CD4-positive, alpha-beta T cell (primary cell): ENCODE results near the gene CLRN1. TPM values are rescaled to one million over a fixed set of nuclear protein-coding genes. Genes with fewer than 3 reads are reported as not detected.

Experiments
- ATAC-seq: fragments of 200-7000 bp; cut with Tn5 transposase; one replicate; pipeline ENCODE4 v1.10.0; 2022; ENCODE audit warnings: mild to moderate bottlenecking; ENCODE audit not compliant: poor library complexity
- CTCF ChIA-PET: fragments of 350-600 bp; sonication (Branson Sonifier 250); formaldehyde crosslinking; loops from one replicate; lab custom pipeline; 2021; ENCODE audit warnings: antibody characterized with exemption, inconsistent platforms; lab: Charles Lee
- POLR2A ChIA-PET: fragments of 350-600 bp; sonication (Branson Sonifier 250); formaldehyde crosslinking; loops from one replicate; lab custom pipeline; 2021; ENCODE audit warnings: antibody characterized with exemption, inconsistent platforms; lab: Charles Lee
- DNase-seq, 14 experiments: peaks; one replicate each; pipeline ENCODE4 v3.0.0-alpha.2; 2013 to 2020; ENCODE audit warnings: mixed read lengths in 2 of 14
- H3K27ac ChIP-seq, 2 donors: one replicate each; pipeline versions ENCODE4 v1.5.1 to v1.7.0; 2013; ENCODE audit warnings: low read length in 2 of 2, low read depth in 1 of 2, mild to moderate bottlenecking in 1 of 2
- H3K27me3 ChIP-seq, 2 experiments: 1 replicate in 1 of 2; 2 replicates in 1 of 2; pipeline versions ENCODE4 v1.6.1 to v1.7.0; 2013; ENCODE audit warnings: low read length in 2 of 2, control low read depth in 1 of 2, mild to moderate bottlenecking in 1 of 2, moderate library complexity in 1 of 2; ENCODE audit not compliant: insufficient read depth in 2 of 2, control insufficient read depth in 1 of 2
- H3K36me3 ChIP-seq: one replicate; pipeline ENCODE4 v1.6.1; 2013; ENCODE audit warnings: low read length, control low read depth; ENCODE audit not compliant: insufficient read depth
- H3K4me1 ChIP-seq: one replicate; pipeline ENCODE4 v1.6.1; 2013; ENCODE audit warnings: low read length, control low read depth; ENCODE audit not compliant: insufficient read depth
- H3K4me3 ChIP-seq: one replicate; pipeline ENCODE4 v1.5.1; 2013; ENCODE audit warnings: mild to moderate bottlenecking, low read length, moderate library complexity
- H3K9me3 ChIP-seq, 2 experiments: 1 replicate in 1 of 2; 2 replicates in 1 of 2; pipeline versions ENCODE4 v1.6.1 to v1.7.0; 2013; ENCODE audit warnings: low read length in 2 of 2, mild to moderate bottlenecking in 2 of 2, control low read depth in 1 of 2, moderate library complexity in 1 of 2; ENCODE audit not compliant: control insufficient read depth in 1 of 2, insufficient read depth in 1 of 2
- H3K27ac Mint-ChIP-seq: one replicate; pipeline ENCODE4 v1.8.0; 2020; ENCODE audit warnings: mixed read lengths
- H3K27me3 Mint-ChIP-seq: one replicate; pipeline ENCODE4 v1.8.0; 2021; ENCODE audit warnings: mixed read lengths
- H3K36me3 Mint-ChIP-seq: one replicate; pipeline ENCODE4 v1.8.0; 2021; ENCODE audit warnings: low read depth, mixed read lengths
- H3K4me1 Mint-ChIP-seq: one replicate; pipeline ENCODE4 v1.8.0; 2021; ENCODE audit warnings: low read depth, mixed read lengths
- H3K4me3 Mint-ChIP-seq: one replicate; pipeline ENCODE4 v1.8.0; 2020; ENCODE audit warnings: mild to moderate bottlenecking, mixed read lengths
- H3K9me3 Mint-ChIP-seq: one replicate; pipeline ENCODE4 v1.8.0; 2020; ENCODE audit warnings: mixed read lengths
- CTCF ChIP-seq: fragments of 200-600 bp; IDR thresholded peaks from one replicate; pipeline ENCODE4 v1.8.0; 2022; ENCODE audit warnings: antibody characterized with exemption, mild to moderate bottlenecking
- intact Hi-C, 2 experiments: fragments of 100-400 bp; cut with DNase I in 1 of 2; cut with micrococcal nuclease in 1 of 2; formaldehyde crosslinking; loops; one replicate each; pipeline versions ENCODE4 v1.15.1 to v1.9.0; 2023 to 2025; cut with DNase I, micrococcal nuclease
- total RNA-seq, 174 experiments: library from RNA in 2 of 174; stranded (reverse) in 2 of 174; gene quantifications; one replicate each; pipeline ENCODE4 v1.2.3 and lab custom pipeline; 2021 to 2026

The CLRN1 gene
- total RNA-seq, 2 experiments from 2014 or later, result not detected

GRCh38 chr3:150911771-150912170, 60.8 kb downstream of the CLRN1 start:
- ChIA-PET CTCF (no interaction called here), POLR2A (no interaction called here)
- Mint-ChIP-seq H3K27ac (no peak overlapping the region), H3K9me3 (no peaks in the 10 kb centered on the region), H3K27me3 (peaks cover 15% of the 10 kb centered on the region), H3K36me3 (no peaks in the 10 kb centered on the region), H3K4me3 (no peak overlapping the region), H3K4me1 (no peaks in the 10 kb centered on the region)
- Histone ChIP-seq H3K9me3 (no peaks in the 10 kb centered on the region), H3K27me3 (no peaks in the 10 kb centered on the region), H3K4me3 (no peak overlapping the region), H3K4me1 (no peaks in the 10 kb centered on the region), H3K27ac (no peak overlapping the region), H3K36me3 (no peaks in the 10 kb centered on the region)
- intact Hi-C loops, result no loop called here
- DNase-seq (no peak), ATAC-seq (no peak)
- TF ChIP-seq CTCF, result no peak

- no peaks in the 10 kb centered on the region for H3K9me3 ChIP-seq
- ChIA-PET CTCF (no interaction called here), POLR2A (no interaction called here)
- H3K27ac Mint-ChIP-seq, result no peak overlapping the region
- DNase-seq (no peak), ATAC-seq (no peak)
- no peak for TF ChIP-seq CTCF
- H3K4me3 ChIP-seq, result no peak overlapping the region
- no peak overlapping the region for H3K4me3 Mint-ChIP-seq
- peaks cover 0 to 22% of the 10 kb centered on the region in 2 experiments for H3K27me3 ChIP-seq
- H3K4me1 Mint-ChIP-seq, result no peaks in the 10 kb centered on the region
- no peaks in the 10 kb centered on the region for H3K36me3 ChIP-seq
- no peaks in the 10 kb centered on the region for H3K4me1 ChIP-seq
- H3K27ac ChIP-seq, result no peak overlapping the region
- intact Hi-C loops, result no loop called here
- no peaks in the 10 kb centered on the region for H3K36me3 Mint-ChIP-seq
- H3K27me3 Mint-ChIP-seq, result peaks cover 29% of the 10 kb centered on the region
- no peaks in the 10 kb centered on the region for H3K9me3 Mint-ChIP-seq
Measured at GRCh38 chr3:150906461-150906860, 66.1 kb downstream of the CLRN1 start.

- no peaks in the 10 kb centered on the region for H3K36me3 ChIP-seq
- H3K27me3 Mint-ChIP-seq, result peaks cover 23% of the 10 kb centered on the region
- H3K27me3 ChIP-seq, result peaks cover 0 to 22% of the 10 kb centered on the region in 2 experiments
- H3K4me3 ChIP-seq, result no peak overlapping the region
- H3K4me1 Mint-ChIP-seq, result no peaks in the 10 kb centered on the region
- CTCF ChIA-PET, result interaction anchor here (1.7 kb wide), 1 partner anchor 11 kb away, joined by 4 read pairs; no protein-coding TSS in a partner anchor
- no peak for DNase-seq
- TF ChIP-seq CTCF, result no peak
- no peaks in the 10 kb centered on the region for H3K4me1 ChIP-seq
- no peak overlapping the region for H3K4me3 Mint-ChIP-seq
- H3K9me3 ChIP-seq, result no peaks in the 10 kb centered on the region
- no peak for ATAC-seq
- H3K27ac Mint-ChIP-seq, result no peak overlapping the region
- no peaks in the 10 kb centered on the region for H3K36me3 Mint-ChIP-seq
- intact Hi-C loops, result no loop called here
- POLR2A ChIA-PET, result no interaction called here
- H3K9me3 Mint-ChIP-seq, result no peaks in the 10 kb centered on the region
- no peak overlapping the region for H3K27ac ChIP-seq
Measured at GRCh38 chr3:150905746-150906145, 66.8 kb downstream of the CLRN1 start.
